Measurements from ENCODE around the gene KDM4B.

KDM4B gene

GRCh38 chr19:5070930-5071329 is 102.0 kb downstream of the KDM4B start:
- DNase-seq (ENCODE audit: low spot score) = no peak

DNA sequence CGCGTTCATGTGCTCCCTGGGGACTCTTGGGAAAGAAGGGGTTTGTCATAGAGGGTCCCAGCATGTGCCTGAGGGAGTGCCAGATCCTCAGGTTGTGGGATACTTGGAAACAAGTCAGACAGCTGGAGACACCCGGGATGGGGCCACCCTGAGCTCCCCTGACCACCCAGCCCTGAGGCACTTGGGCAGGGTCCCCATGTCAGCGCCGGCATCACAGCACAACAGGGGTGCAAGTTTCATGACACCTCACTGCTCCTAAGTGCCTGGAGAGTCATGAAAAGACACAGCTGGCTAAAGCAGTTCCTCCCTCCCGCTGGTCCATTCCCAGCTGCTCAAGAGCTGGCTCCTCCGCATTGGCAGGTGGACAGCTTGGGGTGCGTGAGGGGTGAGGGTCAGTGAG is 102.7 kb downstream of the KDM4B start:
- no peak for DNase-seq (ENCODE audit: low spot score)

GRCh38 chr19:5072115-5072514 is 103.2 kb downstream of the KDM4B start:
- no peak for DNase-seq (ENCODE audit: low spot score)

GRCh38 chr19:5073153-5073844 is 104.4 kb downstream of the KDM4B start:
- DNase-seq (ENCODE audit: low spot score) = no peak

- DNase-seq (ENCODE audit: low spot score) = no peak
These were observed 105.5 kb downstream of the KDM4B start for GRCh38 chr19:5074407-5074806.

DNA sequence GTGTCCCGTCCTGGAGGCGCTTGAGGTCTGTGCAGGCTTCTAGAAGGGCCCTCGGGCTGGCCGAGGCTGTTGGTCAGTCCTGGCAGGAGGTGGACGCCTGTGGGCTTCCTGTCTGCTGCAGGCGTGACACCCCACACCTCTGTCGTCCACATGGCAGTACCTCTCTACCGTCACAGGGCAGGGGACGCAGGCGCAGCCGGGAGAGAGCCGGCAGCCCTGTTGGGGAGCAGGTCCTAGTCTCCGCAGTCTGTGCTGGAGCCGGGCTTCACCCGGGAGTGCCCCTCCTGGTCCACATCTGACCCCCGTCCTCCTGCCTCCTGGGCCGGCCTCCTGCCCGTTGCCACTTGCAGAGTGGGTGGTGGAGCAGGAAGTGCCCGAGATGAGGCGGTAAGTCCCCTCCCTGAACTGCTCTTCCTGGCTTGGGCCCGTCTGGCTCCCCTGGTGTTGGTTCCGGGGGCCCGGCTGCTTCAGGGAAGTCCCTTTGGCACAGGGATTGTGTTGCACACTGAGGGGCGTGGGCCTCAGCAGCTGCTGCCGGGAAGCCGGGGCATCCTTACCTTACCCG is 106.0 kb downstream of the KDM4B start:
- no peak for DNase-seq (ENCODE audit: low spot score)

DNA sequence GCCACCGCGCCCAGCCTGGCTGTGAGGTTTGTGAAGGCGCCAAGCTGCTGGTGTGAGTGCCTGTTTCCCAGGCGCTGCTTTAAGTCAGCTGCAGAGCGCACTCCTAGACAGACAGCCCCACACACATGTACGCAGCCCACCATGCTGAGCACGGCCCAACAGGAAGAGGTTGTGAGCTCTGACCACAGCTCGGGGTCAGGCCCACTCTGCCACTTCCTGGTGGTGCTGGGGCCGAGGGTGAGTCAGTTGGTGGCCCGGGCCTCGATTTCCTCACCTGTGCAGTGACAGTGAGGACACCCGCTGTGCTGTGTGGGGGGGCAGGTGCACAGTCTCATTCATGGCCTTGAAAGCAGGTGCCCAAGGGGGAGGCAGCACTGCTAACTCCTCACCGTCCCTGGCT is 106.7 kb downstream of the KDM4B start:
- no peak for DNase-seq (ENCODE audit: low spot score)

DNA sequence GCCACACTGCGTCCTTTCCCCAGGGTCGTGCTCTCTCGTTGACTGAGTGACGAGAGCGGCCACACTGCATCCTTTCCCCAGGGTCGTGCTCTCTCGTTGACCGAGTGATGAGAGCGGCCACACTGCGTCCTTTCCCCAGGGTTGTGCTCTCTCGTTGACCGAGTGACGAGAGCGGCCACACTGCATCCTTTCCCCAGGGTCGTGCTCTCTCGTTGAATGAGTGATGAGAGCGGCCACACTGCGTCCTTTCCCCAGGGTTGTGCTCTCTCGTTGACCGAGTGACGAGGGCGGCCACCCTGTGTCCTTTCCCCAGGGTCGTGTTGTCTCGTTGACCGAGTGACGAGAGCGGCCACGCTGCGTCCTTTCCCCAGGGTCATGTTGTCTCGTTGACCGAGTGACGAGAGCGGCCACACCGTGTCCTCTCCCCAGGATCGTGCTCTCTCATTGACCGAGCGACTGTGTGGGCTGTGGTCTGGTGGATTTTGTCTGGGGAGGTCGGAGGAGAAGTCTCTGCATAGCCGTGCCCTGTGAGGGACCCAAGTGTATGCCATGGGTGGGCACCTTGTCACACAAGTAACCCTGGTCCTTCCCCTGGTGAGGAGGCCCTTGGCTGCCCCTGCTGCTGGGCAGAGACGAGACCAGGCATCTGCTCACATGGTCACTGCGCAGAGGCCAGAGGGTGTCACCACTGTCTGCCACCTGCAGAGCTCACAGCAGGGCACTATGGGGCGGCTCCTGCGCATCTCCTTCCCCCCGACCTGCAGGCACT is 107.7 kb downstream of the KDM4B start:
- no peak for DNase-seq (ENCODE audit: low spot score)

DNA sequence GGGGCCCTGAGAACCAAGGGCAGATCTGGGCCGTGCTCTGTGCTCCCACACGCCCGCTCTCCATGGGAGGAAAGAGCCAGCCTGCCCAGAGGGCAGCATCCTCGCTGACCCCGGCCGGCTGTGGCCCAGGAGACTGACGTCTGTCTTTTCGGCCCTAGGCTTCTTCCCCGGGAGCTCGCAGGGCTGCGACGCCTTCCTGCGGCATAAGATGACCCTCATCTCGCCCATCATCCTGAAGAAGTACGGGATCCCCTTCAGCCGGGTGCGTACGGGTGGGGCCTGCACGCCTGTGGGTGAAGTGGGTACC is 108.2 kb downstream of the KDM4B start:
- no peak for DNase-seq (ENCODE audit: low spot score)

- DNase-seq (ENCODE audit: low spot score) = no peak
These were observed 109.3 kb downstream of the KDM4B start for GRCh38 chr19:5078182-5078581.

DNA sequence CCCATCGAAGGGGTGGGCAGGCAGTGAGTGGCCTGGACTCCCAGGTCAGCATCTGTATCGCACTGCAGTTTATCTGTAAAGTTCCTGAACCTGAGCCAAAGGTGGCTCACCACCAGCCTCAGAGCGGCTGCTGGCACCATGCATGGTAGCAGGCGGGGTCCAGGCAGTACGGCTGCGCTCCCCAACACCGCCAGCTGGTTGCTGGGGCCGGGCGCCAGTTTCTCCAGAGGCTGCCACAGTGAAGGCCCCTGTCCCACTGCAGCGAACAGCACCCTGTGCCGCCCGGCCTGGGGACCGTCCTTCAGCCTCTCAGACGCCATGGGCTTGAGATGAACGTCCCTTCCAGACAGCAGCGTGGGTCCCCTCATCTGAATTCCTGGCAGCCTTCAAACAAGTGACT is 109.8 kb downstream of the KDM4B start:
- no peak for DNase-seq (ENCODE audit: low spot score)

DNA sequence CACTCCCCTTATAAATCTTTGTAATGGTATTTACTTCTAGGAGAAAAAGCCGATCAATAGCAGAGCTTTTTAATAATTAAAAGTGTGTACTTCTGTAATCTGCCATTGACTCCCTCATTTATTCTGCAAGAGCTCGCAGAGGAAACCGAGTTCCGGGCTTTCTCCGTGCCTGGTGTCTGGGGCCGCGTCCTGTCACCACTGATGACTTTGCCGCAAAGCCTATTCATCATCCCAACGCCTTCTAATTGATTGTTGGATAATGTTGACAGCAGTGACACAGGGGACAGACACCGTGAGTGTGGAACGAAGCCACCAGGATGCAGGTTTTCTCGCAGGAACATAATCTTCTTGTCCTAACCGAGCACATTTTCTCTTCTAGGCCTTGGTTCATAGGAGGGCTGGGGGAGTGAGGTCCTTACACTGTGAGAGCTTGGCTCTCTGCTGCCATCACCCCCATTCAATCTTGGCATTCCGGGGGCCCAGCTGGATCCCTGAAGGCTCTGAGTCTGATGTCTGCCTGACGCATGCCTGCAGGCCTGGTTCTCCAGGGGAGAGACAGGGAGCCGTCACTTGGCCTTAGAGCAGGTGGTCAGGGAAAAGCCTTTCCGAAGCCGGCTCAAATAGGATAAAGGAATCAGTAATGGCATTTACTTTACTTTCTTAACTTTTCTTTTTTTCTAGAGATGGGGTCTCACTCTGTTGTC is 110.3 kb downstream of the KDM4B start:
- DNase-seq (ENCODE audit: low spot score) = no peak

DNA sequence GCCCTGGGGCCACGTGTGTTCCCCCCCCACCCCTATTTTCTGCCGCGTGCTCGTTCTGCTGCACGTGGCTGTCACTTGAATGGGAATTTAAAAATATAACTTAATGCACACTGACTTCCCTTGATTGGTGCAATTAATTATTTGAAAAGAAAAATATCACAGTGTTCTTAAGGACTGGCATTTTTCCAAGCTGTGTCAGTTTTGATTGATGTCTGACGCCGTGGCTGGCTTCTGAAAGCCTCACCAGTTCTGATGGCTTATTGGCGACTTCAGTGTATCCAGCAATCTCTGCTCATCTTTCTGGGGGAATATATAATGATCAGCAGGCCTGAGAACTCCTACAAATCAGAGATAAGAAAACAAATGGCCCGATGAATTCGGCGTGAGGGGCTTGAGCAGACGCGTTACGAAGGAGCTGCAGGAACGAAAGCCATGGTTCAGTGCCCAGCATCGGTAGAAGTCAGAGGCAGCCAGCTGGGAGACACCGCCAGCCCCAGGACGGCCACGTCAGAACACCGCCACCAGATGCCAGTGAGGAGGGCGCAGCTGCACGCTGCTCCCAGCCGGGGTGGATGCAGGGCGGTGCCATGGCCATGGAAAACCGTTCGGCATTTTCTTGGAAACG is 111.2 kb downstream of the KDM4B start:
- DNase-seq (ENCODE audit: low spot score) = no peak

DNA sequence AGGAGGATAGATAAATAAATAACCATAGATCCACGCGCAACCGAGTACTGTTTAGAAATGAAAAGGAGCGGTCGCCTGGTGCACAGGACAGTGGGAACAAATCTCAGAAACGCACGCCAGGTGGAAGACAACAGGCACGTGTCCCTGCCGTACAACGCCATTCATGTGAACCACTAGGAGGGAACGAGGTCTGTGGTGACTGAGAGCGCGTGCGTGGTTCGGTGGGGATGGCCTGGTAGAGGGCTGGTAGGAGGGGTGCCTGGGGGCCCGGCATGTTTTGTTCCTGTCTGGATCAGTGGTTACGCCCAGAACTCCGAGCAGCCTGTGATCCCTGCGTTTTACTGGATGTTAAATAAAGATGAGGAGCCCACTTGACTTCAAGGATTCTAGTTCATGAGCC is 111.9 kb downstream of the KDM4B start:
- DNase-seq (ENCODE audit: low spot score) = no peak

GRCh38 chr19:5081443-5082161 is 112.7 kb downstream of the KDM4B start:
- no peak for DNase-seq (ENCODE audit: low spot score)

DNA sequence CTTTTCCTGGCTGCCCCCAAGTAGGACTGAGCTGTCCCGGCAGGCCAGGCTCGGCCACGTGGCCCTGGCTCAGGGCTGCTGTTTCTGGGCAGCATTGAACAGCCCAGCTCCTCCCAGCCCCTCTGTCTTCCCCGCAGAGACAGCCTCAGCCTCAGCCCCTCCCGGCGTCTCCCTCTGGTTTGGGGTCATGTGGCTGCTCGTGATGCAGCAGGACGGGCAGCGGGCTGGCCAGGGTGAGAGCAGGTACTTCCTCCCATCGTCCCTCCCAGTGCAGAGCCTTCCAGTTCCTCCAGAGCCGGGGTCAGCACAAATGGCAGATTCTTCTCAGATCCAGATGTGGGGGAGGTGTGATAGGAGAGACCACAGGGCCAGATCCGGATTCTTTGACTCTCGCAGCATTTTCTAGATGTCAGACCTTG is 114.6 kb downstream of the KDM4B start:
- no peak for DNase-seq (ENCODE audit: low spot score)

DNA sequence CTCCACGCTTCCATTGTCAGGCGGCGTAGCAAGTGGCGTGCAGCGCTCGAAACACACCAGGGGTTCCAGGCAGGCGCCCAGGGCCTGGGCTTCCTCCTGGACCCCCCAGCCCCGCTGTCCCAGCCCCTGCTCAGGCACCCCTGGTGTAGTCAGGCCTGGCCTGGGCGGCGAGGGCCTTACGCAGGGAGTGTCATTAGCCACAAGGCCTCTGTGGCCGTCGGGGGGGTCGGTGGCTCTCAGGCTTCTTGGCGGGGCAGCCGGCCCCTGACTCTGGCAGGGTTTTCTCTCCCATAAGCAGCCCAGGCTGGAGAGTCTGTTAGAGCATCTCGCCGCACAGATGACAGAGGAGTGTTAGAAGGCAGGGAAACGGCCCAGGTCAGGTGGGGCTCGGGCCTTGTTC is 116.7 kb downstream of the KDM4B start:
- no peak for DNase-seq (ENCODE audit: low spot score)

DNA sequence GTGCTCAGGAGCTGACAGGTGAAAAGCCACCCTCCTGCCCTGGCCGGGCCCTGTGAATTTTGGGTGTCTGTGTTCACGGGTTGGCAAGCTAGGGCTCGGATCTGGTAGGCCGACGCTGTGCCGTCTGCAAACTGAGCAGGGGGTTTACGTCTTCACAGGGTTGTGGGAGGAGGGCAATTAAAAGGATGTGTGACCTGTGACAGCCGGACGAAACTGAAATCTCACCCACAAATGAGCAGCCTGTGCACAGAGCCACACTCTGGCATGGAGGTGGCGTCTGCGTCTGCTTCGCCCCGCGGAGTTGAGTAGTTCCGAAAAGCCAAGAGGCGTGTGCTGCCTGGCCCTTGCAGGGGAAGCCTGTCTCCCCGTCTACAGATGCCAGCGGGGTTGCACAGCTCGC is 117.3 kb downstream of the KDM4B start:
- no peak for DNase-seq (ENCODE audit: low spot score)

- no peak for DNase-seq (ENCODE audit: low spot score)
These were observed 118.0 kb downstream of the KDM4B start for GRCh38 chr19:5086725-5087439.

GRCh38 chr19:5089283-5089682 is 120.4 kb downstream of the KDM4B start:
- no peak for DNase-seq (ENCODE audit: low spot score)

GRCh38 chr19:5090465-5091017 is 121.6 kb downstream of the KDM4B start:
- DNase-seq (ENCODE audit: low spot score) = no peak
